Measurements from ENCODE around the gene NUCKS1.

NUCKS1 gene

DNA sequence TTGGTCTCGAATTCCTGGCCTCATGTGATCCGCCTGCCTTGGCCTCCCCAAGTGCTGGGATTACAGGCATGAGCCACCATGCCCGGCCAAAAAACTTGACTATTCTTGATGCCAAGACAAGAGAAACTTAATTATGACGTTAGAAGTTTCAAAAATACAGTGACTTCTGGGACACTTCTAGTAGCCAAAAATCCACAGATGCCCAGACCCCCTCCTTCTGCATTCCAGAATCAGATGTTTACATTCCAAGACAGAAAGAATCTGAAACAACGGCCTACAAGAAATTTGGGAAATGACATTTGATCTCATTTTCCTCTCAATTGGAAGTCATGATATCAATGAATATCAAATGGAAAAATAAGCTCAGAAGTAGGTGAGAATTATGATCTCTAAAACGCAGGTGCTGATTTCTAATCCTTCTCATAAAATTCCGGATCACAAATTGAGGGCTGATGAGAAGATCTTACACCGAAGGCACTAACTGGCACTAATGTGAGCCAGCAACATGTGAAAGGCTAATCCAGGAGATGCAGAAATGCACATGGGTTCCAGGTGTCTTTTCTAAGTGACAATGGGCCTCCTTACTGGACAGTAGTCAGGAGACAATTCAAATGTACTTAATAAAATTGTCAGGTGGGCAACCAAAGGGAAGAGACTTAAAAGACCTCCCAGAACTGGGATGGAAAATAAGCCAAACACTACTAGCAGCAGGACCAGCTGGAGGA is 19.8 kb upstream of the NUCKS1 start:
- no peak for DNase-seq

DNA sequence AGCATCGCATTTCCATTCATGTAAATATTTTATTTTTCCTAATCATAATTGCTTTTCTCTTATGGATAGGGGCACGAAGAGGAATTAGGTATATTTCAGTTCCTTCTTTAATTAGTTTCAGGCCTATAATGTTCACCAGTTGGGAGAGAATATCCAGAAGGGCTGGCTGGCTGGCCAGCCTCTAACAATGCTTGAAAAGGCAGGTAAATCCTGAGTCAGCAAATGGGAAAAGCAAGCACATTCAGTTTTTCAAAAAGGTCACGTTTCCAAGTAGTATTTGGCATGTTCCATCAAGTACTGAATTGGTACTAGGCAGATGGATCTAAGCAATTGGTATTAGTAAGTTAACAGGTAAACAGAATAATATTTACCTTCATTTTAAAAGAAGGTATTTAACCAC is 17.3 kb upstream of the NUCKS1 start:
- DNase-seq = no peak

DNA sequence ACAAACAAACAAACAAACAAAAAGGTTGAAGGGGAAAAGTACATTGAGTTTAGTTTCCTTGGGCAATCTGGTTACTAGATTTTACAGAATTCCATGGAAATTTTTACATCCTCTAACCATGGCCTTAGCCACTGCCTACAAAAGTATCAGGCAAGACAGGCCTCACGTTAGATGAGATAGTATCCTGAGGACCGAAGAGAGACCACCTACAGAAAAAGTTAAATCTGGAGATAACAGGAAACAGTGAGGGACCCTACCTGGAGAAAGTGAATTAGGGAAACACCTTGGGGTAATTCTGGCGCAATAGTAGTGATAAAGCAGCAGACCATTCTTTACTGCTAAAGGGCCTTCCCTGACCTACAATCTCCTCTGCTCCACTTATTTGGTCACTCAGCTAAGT is 16.6 kb upstream of the NUCKS1 start:
- no peak for DNase-seq

DNA sequence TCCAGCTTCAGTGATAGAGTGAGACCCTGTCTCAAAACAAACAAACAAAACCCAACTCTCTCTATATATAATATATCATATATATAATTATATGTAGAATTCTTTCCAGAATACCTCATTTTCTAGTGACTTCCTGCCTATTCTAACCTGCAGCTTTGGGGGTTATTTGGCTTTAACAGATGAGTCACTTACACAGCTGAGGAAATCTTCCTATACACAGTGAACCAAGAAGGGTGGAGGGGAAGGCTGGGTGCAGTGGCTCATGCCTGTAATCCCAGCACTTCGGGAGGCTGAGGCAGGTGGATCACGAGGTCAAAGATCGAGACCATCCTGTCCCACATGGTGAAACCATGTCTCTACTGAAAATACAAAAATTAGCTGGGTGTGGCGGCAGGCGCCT is 16.1 kb upstream of the NUCKS1 start:
- DNase-seq = no peak

DNA sequence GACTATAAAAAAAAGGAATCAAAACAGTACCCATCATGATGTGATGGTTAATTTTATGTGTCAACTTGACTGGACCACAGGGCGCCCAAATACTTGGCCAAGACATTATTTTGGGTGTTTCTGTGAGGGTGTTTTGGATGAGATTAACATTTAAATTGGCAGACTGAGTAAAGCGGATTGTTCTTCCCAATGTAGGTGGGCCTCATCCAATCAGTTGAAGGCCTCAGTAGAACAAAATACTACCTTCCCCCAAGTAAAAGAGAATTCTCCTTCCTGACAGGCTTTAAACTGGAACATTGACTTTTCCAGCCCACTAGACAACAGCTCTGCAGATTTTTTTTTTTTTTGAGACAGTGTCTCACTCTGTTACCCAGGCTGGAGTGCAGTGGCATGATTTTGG is 14.6 kb upstream of the NUCKS1 start:
- no peak for DNase-seq

DNA sequence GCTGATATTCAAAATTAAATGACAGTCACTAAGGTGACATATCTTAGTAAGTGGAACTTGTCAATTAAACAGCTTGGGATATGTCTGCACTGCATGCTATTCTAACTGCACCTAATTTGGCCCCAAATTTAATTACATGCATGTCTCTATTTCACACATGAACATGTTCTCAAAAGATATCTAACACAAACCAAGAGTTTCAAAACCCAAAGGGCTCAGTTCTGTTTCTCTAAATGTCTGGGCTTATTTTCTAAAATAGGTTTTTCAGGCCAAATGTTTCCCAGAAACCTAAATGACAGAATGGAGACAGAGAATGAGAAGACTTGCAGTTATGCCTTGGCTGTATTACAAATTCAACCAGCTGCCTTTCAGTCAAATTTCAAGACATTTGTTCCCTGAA is 14.0 kb upstream of the NUCKS1 start:
- no peak for DNase-seq

DNA sequence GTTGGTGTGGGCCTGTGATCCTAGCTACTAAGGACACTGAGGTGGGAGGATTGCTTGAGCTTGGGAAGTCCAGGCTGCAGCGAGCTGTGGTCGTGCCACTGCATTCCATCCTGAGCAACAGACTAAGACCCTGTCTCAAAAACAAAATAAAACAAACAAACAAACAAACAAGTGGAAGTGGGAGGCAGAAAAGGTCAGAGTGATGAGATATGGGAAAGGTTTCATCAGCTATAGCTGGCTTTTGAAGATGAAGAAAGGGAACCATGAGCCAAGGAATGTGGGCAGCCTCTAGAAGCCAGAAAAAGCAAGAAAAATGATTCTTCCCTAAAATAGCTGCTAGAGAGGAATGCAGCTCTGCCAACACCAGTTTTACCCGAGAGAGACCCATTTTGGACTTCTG is 10.6 kb upstream of the NUCKS1 start:
- DNase-seq = no peak

DNA sequence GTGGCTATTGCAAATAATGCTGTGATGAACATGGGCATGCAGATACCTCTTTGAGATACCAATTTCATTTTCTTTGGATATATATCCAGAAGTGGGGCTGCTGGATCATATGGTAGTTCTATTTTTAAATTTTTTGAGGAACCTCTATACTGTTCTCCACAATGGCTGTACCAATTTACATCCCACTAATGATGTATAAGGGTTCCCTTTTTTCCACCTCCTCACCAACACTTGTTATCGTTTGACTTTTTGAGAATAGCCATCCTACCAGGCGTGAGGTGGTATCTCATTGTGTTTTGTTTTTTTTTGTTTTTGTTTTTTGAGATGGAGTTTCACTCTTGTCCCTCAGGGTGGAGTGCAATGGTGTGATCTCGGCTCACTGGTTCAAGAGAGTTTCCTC is 6.6 kb upstream of the NUCKS1 start:
- DNase-seq = no peak

DNA sequence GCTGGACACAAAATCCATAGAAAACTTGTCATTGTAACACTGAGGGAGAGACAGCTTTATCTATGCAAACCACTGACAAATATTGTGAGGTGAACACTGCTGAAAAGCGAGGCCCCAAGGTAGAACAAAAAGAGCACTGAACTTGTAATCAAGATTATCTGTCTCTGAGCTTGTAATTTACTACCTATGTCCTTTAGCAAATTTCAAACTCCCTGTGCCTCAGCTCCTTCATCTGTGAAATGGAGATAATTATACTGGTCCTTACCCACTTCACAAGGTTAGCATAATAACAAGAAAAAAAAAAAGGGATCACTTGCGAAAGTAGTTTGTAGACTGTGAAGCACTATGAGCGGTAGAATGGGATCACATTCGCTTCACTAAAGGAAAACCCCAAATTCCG is 4.9 kb upstream of the NUCKS1 start:
- DNase-seq = no peak

DNA sequence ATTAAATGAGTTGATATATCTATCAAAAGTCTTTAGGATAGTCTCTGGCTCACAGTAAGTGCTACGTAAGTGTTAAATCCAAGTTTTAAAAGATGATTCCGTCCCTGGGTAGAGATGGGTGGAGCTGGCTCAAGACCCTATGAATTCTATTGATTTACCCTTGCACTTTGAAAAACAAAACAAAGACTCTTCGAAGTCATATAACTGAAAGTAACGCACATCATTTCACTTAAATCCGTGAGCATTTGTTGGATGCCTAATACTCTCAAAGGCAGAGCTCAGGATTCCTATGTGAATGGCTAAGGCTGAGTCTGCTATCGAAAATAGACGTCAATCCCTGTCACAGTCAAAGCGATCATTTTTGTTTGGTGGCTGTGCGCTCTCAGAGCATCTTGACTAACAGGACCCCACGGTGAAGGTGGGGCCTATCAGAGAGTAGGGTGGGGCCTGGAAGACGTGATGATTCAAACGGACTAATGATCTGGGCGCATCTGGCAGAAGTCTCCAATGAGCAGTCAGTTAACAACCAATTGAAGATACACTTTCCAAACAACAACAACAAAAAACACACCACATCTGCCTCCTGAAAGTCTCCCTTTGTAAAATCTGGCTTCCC is 1.2 kb upstream of the NUCKS1 start:
- DNase-seq = no peak

DNA sequence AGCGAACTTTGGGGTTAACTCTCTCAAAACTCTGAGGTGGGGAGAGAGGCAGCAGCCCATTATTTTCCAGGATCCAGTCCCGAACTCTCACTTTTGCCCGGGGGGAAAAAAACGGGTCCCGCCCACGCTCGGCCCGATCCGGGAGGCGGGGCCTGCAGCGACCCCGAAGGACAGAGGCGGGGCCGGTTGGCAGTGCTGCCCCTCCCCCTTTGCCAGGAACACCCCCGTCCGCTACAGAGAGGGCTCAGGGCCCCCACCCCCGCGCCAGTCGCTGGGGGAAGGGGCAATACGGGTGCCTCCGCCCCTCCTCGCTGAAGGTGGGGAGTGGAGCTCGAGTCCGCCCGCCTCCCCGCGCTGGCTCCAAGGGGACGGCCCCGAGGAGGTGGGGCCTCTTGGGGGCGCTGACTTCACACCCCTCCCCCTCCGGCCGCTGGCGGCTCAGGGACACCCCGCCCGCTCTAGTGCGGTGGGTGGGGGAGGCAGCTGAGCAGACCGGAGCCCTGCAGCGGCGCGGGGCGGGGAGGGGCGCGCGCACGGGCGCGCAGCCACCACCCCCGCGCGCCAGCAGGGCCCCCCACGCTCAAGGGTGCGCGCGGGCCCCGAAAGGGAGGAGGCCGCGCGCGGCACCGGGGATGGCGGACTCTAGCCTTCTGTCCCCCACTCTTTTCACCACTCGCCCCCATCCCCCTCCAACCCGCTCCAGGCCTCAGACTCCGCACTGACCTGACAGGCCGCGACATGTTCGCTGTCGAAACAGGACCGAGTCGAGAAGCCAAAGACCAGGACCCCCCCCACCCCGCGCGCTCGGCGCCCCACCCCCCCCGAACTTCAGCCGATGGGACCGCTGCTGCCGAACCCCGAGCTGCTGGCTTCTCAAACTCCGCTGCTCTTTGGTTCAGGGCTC is 496 bp downstream of the NUCKS1 start:
- peak; percentile 97 for DNase-seq

DNA sequence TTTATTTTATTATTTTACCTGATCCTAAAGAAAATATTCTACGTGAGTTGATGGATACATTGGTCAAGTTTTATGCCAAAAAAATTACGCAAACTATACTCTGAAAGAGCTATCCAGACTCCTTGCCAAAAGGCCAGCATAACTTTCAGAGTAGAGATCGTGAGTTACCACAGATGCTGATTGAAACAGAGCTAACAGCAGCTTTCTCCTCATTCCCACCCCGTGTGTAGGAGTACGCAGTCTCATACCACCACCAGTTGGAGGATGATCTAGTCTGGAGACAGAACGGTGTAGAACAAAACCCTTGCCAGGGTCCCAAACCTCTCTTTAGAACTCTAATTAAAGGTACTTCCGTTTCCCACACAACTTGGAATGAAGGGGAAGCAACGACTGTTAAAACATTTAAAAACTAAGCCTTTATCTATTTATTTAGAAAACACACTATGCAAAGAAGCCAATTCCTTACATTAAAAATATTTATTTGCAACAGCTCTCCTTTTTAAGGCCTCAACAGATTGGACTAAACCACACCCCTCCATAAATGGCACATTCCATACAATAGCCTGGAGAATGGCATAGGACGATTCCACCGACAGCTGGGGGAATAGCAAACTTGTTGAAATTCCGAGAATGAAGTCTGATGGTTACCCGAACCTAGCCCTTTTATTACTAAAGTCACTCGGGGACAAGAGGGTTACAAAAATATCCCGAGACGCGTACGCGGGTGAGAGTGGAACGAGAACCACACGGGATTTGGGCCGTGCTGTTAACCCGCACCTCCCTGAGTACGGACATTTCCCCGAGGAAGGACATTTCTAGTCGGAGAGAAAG is 1.4 kb downstream of the NUCKS1 start:
- peak; percentile 33 for DNase-seq

DNA sequence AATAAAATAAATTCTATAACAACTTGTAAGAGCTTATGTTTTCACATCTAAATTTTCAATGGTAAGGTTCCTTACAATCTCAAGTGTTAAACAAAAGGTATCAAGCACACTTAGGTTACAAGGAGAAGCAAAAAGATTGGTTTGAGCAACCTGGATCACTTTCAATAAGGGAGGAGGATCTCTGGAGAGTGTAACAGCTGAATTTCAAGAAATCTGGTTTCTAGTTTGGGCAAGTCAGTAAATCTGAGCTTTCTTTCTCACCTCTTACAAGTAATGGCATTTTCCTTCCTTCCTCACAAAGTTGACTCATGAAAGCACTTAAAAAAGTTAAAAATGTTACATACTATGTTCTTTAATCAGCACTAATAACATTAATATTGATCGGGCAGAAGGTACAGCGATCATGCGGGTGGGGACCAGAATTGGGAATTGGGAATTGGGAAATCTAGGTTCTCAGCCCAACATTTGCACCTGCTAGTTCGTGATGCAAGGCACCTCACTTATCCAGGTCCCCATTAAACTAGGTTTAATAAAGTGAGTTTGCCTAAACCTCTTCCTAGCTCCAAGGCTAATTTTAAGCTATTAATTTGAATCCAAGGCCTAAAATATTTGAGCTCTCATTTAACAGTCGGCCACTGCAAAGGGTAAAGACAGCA is 3.1 kb downstream of the NUCKS1 start:
- DNase-seq = no peak

DNA sequence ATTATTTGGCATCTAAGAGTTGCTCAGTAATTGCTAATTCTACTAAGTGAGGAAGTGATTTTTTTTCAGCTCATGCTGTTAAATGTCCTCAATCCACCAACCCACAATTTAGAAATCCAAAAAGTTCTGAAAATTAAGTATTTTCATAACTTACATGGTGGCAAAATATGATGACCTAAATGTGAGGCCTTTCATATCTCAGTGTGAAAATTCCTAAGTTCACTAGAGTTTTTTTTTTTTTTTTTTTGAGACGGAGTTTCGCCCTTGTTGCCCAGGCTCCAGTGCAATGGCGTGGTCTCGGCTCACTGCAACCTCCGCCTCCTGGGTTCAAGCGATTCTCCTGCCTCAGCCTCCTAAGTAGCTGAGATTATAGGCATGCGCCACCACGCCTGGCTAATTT is 5.6 kb downstream of the NUCKS1 start:
- DNase-seq = no peak

DNA sequence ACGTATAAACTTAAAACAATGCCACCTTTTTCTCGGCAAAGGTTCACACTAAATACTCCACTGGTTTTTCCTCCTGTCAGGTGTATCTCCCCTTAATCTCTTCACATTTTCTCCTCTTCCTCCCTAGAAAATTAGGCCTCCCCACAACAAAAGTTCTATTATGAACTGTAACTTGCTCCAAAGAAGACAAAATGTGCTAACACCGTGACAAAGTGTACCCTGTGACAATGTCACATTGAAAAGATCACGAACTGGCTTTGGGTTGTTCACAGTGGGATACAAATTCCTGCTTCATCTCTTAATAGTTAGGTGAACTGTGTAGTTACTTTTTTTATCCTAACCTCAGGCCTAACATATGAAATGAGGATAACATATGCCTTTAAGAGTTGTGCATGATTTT is 6.0 kb downstream of the NUCKS1 start:
- DNase-seq = no peak

DNA sequence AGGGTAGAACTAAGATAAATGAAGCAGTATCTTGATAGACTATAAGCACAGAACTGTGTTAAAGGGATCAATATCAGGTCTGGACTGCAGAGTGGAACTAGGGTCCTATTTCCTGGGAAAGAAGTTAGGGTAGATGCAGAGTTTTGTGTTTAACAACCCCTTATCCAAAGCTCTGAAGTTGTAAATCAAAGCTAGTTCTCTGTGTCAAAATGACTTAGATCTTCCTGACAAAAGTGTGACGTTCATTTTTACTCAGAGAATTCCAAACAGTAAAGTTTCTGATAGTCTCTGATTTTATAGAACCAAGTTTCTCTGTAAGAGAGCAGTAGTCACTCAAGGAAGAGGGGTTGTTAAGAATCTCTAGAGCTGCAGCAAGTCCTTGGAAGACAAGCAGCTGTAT is 8.3 kb downstream of the NUCKS1 start:
- DNase-seq = no peak

DNA sequence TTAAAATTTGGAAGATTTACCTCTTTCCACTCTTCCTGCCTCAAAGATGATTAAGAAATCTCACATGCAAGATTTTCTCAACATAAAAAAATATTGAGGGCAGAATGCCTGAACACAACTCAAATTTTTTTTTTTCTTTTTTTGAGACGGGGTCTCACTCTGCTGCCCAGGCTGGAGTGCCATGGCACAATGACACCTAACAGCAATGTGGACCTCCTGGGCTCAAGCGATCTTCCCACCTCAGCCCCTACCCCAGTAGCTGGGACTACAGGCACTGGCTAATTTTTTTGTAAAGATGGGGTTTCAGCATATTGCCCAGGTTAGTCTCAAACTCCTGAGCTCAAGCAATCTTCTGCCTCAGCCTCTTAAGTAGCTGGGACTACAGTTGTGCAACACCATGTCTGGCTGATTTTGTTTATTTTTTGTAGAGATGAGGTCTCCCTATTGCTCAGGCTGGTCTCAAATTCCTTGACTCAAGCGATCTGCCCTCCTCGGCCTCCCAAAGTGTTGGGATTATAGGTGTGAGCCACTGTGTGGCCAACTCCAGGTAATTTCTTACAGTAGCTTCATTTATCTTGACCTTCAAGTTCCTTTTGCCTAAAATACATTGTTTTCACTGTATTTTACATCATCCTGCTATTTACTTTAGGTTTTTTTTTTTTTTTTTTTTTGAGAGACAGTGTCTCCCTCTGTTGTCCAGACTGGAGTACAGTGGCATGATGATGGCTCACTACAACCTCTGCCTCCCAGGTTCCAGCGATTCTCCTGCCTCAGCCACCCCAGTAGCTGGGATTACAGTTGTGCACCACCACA is 10.4 kb downstream of the NUCKS1 start:
- DNase-seq = no peak

DNA sequence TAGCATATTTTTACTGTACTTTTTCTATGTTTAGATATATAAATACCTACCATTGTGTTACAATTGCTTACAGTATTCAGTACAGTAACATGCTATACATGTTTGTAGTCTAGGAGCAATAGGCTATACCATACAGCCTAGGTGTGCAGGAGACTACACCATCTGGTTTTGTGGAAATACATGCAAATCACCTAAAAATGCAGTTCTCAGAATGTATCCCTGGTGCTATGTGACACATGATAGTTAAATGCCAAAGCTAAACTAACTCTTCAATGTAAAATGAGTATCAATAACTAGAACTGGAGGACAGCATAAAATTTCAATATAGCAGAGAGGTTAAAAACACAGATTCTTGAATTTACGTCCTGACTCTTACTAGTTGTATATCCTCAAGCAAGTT is 14.8 kb downstream of the NUCKS1 start:
- no peak for DNase-seq

DNA sequence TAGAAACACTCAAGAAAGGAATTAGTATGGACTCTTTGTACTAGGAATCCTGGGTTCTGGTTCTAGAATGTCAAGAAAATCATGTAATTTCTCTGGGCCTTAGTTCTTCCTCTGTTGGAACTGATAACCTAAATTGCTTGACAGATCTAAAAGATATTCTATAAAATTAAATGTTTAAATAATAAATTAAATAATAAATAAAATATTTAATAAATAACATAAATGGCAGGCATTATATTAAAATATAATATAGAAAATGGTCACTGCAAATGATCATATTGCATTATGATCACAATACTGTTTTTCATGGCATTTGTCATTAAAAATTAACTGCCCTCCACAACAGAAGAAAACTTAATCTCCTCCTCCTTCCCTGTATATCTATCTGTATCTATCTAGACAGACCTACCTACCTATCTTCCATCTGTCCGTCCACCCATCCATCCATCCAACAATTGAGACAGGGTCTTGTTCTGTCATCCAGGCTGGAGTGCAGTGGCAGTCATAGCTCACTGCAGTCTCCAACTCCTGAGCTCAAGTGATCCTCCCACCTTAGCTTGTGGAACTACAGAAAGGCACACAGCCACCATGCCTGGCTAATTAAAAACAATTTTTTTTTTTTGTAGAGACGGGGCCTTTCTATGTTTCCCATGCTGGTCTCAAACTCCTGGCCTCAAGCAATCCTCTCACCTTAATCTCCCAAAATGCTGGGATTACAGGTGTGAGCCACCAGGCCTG is 16.4 kb downstream of the NUCKS1 start:
- DNase-seq = no peak

DNA sequence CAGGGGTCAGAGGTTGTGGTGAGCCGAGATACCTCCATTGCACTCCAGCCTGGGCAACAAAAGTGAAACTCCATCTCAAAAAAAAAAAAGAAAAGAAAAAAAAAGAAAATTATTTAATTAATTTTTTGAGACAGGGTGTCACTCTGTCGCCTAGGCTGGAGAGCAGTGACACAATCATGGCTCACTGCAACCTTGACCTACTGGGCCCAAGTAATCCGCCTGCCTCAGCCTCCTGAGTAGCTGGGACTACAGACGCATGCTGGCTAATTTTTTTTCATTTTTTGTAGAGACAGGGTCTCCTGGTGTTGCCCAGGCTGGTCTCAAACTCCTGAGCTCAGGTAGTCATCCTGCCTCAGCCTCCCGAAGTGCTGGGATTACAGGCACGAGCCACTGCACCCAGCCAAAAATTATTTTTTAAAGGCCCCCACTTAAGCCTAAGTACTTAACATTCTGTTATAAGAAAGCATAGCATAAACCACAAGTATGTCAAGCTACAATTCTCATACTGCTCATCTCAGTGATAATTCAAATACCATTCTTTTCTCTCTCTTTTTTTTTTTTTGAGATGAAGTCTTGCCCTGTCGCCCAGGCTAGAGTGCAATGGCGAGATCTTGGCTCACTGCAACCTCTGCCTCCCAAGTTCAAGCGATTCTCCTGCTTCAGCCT is 19.9 kb downstream of the NUCKS1 start:
- no peak for DNase-seq
